Mesothelial cell of epicardium (in vitro differentiated cells): Measurements from ENCODE around the gene ACVR1. TPM values are rescaled to one million over a fixed set of nuclear protein-coding genes. Genes with fewer than 3 reads are reported as not detected.

Experiments used
- DNase-seq, 2 experiments: peaks; one replicate each; pipeline ENCODE4 v3.0.0; 2021; ENCODE audit warnings: low spot score in 2 of 2; ENCODE audit not compliant: unreplicated experiment in 2 of 2
- H3K27ac Mint-ChIP-seq: 2 replicates; pipeline ENCODE4 v1.8.0; 2021; ENCODE audit warnings: mixed read lengths
- H3K27me3 Mint-ChIP-seq: 2 replicates; pipeline ENCODE4 v1.8.0; 2021; ENCODE audit warnings: low read depth, mixed read lengths
- H3K36me3 Mint-ChIP-seq: 2 replicates; pipeline ENCODE4 v1.8.0; 2021; ENCODE audit warnings: mixed read lengths
- H3K4me1 Mint-ChIP-seq: 2 replicates; pipeline ENCODE4 v1.8.0; 2021; ENCODE audit warnings: mixed read lengths
- H3K4me3 Mint-ChIP-seq: 2 replicates; pipeline ENCODE4 v1.8.0; 2021; ENCODE audit warnings: mild to moderate bottlenecking, moderate library complexity, mixed read lengths
- H3K9me3 Mint-ChIP-seq: 2 replicates; pipeline ENCODE4 v1.8.0; 2021; ENCODE audit warnings: mixed read lengths
- CTCF ChIP-seq: fragments of 200-600 bp; sonication (generic); IDR thresholded peaks from one replicate; pipeline ENCODE4 v1.5.0; 2021; ENCODE audit warnings: antibody characterized with exemption; ENCODE audit not compliant: unreplicated experiment
- total RNA-seq: library from RNA; stranded (reverse); gene quantifications from 3 replicates; pipeline ENCODE4 v1.2.1, GENCODE V29; 2021

The ACVR1 gene
- total RNA-seq, 1 donor from 2014 or later: 27.5 TPM

- Mint-ChIP-seq H3K4me1 (no peaks in the 10 kb centered on the region), H3K27ac (no peak overlapping the region), H3K4me3 (no peak overlapping the region), H3K27me3 (no peaks in the 10 kb centered on the region), H3K36me3 (no peaks in the 10 kb centered on the region), H3K9me3 (no peaks in the 10 kb centered on the region)
- TF ChIP-seq CTCF: no peak
- no peak for DNase-seq
Observed at GRCh38 chr2:157899125-157899839, 23.2 kb upstream of the ACVR1 start.

GRCh38 chr2:157898591-157898996, 22.5 kb upstream of the ACVR1 start:
- Mint-ChIP-seq H3K4me3 (no peak overlapping the region), H3K27me3 (no peaks in the 10 kb centered on the region), H3K9me3 (no peaks in the 10 kb centered on the region), H3K4me1 (no peaks in the 10 kb centered on the region), H3K27ac (no peak overlapping the region), H3K36me3 (no peaks in the 10 kb centered on the region)
- no peak for TF ChIP-seq CTCF
- DNase-seq: no peak

GRCh38 chr2:157897106-157897971, 21.2 kb upstream of the ACVR1 start:
- Mint-ChIP-seq H3K36me3 (no peaks in the 10 kb centered on the region), H3K27me3 (no peaks in the 10 kb centered on the region), H3K27ac (no peak overlapping the region), H3K4me1 (no peaks in the 10 kb centered on the region), H3K4me3 (no peak overlapping the region), H3K9me3 (no peaks in the 10 kb centered on the region)
- no peak for TF ChIP-seq CTCF
- DNase-seq: no peak

- Mint-ChIP-seq H3K4me3 (no peak overlapping the region), H3K27ac (no peak overlapping the region), H3K4me1 (peaks cover 2% of the 10 kb centered on the region), H3K27me3 (no peaks in the 10 kb centered on the region), H3K9me3 (no peaks in the 10 kb centered on the region), H3K36me3 (no peaks in the 10 kb centered on the region)
- TF ChIP-seq CTCF: no peak
- DNase-seq: no peak
Observed at GRCh38 chr2:157895531-157895930, 19.4 kb upstream of the ACVR1 start.

- Mint-ChIP-seq H3K4me3 (no peak overlapping the region), H3K27ac (no peak overlapping the region), H3K36me3 (no peaks in the 10 kb centered on the region), H3K27me3 (no peaks in the 10 kb centered on the region), H3K4me1 (peaks cover 2% of the 10 kb centered on the region), H3K9me3 (no peaks in the 10 kb centered on the region)
- no peak for TF ChIP-seq CTCF
- no peak for DNase-seq
Observed at GRCh38 chr2:157894694-157895435, 18.7 kb upstream of the ACVR1 start.
